Prostate gland (tissue), 2 donors: Measurements from ENCODE around the gene PARG.
"Not testable (repeated sequence)": the region's sequence is repeated elsewhere in the genome, so short reads cannot be mapped to it uniquely, and the experiment has no call there.

ENCODE experiments used
- POLR2A ChIP-seq: fragments of 450-650 bp; IDR thresholded peaks from one replicate; pipeline ENCODE4 v1.6.1; 2016; ENCODE audit warnings: antibody characterized with exemption, mild to moderate bottlenecking
- TF ChIP-seq, protein P1 (sequence below), 4 experiments: fragments of 200-600 bp in 2 of 4; fragments of 450-650 bp in 2 of 4; sonication (generic) in 2 of 4; IDR thresholded peaks; 1 replicate in 3 of 4; 2 replicates in 1 of 4; pipeline ENCODE4 v1.5.1; 2016 to 2019; ENCODE audit warnings: antibody characterized with exemption in 4 of 4, mild to moderate bottlenecking in 2 of 4, moderate library complexity in 2 of 4

DNA sequence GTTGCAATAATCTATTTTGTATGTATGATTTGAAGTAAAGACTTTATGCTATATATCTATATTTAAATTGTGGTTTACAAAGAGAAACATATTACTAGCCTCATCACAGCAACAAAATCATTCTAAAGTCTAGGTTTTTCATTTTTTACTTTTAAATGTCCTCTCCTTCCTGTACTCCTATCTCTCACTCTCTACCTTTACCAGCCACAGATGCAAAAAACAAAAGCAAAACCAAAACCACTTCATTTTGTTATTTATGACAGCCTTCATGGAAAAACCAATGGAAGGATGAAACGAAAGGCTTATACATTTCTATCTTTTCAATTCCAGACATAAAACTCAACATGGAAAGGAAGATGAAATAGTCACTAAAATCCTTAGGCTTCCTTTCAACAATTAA lies 31.5 kb downstream of the PARG start:
- TF ChIP-seq, protein P1, sequence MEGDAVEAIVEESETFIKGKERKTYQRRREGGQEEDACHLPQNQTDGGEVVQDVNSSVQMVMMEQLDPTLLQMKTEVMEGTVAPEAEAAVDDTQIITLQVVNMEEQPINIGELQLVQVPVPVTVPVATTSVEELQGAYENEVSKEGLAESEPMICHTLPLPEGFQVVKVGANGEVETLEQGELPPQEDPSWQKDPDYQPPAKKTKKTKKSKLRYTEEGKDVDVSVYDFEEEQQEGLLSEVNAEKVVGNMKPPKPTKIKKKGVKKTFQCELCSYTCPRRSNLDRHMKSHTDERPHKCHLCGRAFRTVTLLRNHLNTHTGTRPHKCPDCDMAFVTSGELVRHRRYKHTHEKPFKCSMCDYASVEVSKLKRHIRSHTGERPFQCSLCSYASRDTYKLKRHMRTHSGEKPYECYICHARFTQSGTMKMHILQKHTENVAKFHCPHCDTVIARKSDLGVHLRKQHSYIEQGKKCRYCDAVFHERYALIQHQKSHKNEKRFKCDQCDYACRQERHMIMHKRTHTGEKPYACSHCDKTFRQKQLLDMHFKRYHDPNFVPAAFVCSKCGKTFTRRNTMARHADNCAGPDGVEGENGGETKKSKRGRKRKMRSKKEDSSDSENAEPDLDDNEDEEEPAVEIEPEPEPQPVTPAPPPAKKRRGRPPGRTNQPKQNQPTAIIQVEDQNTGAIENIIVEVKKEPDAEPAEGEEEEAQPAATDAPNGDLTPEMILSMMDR (IDR thresholded peaks at IDR 0.05), result not testable (repeated sequence)
- TF ChIP-seq POLR2A, result not testable (repeated sequence)
